ENCODE results near the gene PDE4D.

Gene PDE4D

GRCh38 chr5:59873113-59873512 is 20.4 kb downstream of the PDE4D start:
- H3K27ac ChIP-seq (replicated peaks; ENCODE audit: low read length): no peak overlapping the region

DNA sequence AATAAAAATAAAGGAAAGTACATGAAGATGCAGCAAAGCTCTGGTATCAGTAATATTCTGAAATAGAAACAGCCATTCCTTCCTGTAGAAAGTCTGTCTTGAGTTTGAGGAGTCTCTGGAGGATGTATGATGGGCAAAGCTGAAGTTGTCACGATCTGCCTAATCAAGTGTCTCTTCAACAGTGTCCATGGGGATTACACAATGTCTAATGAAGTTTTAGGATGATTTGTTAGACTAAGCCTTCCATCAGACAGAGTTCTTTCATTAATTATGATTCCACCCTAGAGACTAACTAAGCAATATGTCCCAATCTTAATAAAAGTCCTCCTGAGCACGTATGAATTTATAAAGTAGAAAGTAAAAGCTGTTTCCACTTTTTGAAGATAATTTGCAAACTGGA is 26.9 kb downstream of the PDE4D start:
- Histone ChIP-seq H2BK5ac (ENCODE audit: low read length) (no peak overlapping the region), H3K4me2 (ENCODE audit: insufficient read depth, low read length, poor library complexity, severe bottlenecking) (no peak overlapping the region), H3K27ac (replicated peaks; ENCODE audit: low read length) (no peak overlapping the region), H2BK120ac (ENCODE audit: low read depth, low read length) (no peak overlapping the region), H2BK12ac (ENCODE audit: low read length) (no peak overlapping the region), H3K9ac (ENCODE audit: low read depth, low read length, poor library complexity) (no peak overlapping the region), H4K8ac (ENCODE audit: low read depth, low read length) (no peak overlapping the region), H3K18ac (ENCODE audit: low read length) (no peak overlapping the region), H2AK5ac (ENCODE audit: low read depth, low read length) (no peak overlapping the region), H4K91ac (ENCODE audit: low read depth, low read length, poor library complexity) (no peak overlapping the region), H2AFZ (ENCODE audit: low read length) (no peak overlapping the region), H3K14ac (ENCODE audit: low read length) (no peak overlapping the region), H3K27me3 (ENCODE audit: control insufficient read depth in 3 of 3, insufficient read depth in 3 of 3, low read depth in 1 of 3, low read length in 3 of 3) (no peaks in the 10 kb centered on the region), H3K4me1 (ENCODE audit: control insufficient read depth in 2 of 2, insufficient read depth in 1 of 2, low read depth in 1 of 2, low read length in 2 of 2) (no peaks in the 10 kb centered on the region), H3K36me3 (replicated peaks in 1 of 2; ENCODE audit: control insufficient read depth in 2 of 2, insufficient read depth in 2 of 2, low read length in 2 of 2) (no peaks in the 10 kb centered on the region), H3K4ac (ENCODE audit: low read length) (no peak overlapping the region), H3K9me3 (replicated peaks in 1 of 2; ENCODE audit: control insufficient read depth in 2 of 2, insufficient read depth in 1 of 2, low read depth in 1 of 2, low read length in 2 of 2) (no peaks in the 10 kb centered on the region), H3K79me1 (ENCODE audit: low read depth, low read length) (no peaks in the 10 kb centered on the region), H3K23ac (ENCODE audit: low read depth, low read length, poor library complexity) (no peak overlapping the region), H3K4me3 (ENCODE audit: low read length in 2 of 2) (no peak overlapping the region), H2BK15ac (ENCODE audit: low read length) (no peak overlapping the region)
- DNase-seq (ENCODE audit: low spot score): no peak
- no CpG with 5 or more reads among the region's 2 CpGs for WGBS, 2 donors (ENCODE audit: extremely low coverage in 2 of 2, insufficient read length in 2 of 2, insufficient replicate concordance in 1 of 2)

More at GRCh38 chr5:59873113-59873512, 20.4 kb downstream of the PDE4D start:
- Histone ChIP-seq H2AFZ (ENCODE audit: low read length) (no peak overlapping the region), H3K9ac (ENCODE audit: low read depth, low read length, poor library complexity) (no peak overlapping the region), H3K23ac (ENCODE audit: low read depth, low read length, poor library complexity) (no peak overlapping the region), H2AK5ac (ENCODE audit: low read depth, low read length) (no peak overlapping the region), H4K8ac (ENCODE audit: low read depth, low read length) (no peak overlapping the region), H3K4me1 (ENCODE audit: control insufficient read depth in 2 of 2, insufficient read depth in 1 of 2, low read depth in 1 of 2, low read length in 2 of 2) (no peaks in the 10 kb centered on the region), H2BK15ac (ENCODE audit: low read length) (no peak overlapping the region), H3K9me3 (replicated peaks in 1 of 2; ENCODE audit: control insufficient read depth in 2 of 2, insufficient read depth in 1 of 2, low read depth in 1 of 2, low read length in 2 of 2) (no peaks in the 10 kb centered on the region), H2BK5ac (ENCODE audit: low read length) (no peak overlapping the region), H3K4me2 (ENCODE audit: insufficient read depth, low read length, poor library complexity, severe bottlenecking) (no peak overlapping the region), H3K4me3 (ENCODE audit: low read length in 2 of 2) (no peak overlapping the region), H3K4ac (ENCODE audit: low read length) (no peak overlapping the region), H3K14ac (ENCODE audit: low read length) (no peak overlapping the region), H3K27me3 (ENCODE audit: control insufficient read depth in 3 of 3, insufficient read depth in 3 of 3, low read depth in 1 of 3, low read length in 3 of 3) (no peaks in the 10 kb centered on the region), H2BK120ac (ENCODE audit: low read depth, low read length) (no peak overlapping the region), H2BK12ac (ENCODE audit: low read length) (no peak overlapping the region), H4K91ac (ENCODE audit: low read depth, low read length, poor library complexity) (no peak overlapping the region), H3K18ac (ENCODE audit: low read length) (no peak overlapping the region), H3K36me3 (replicated peaks in 1 of 2; ENCODE audit: control insufficient read depth in 2 of 2, insufficient read depth in 2 of 2, low read length in 2 of 2) (no peaks in the 10 kb centered on the region), H3K79me1 (ENCODE audit: low read depth, low read length) (no peaks in the 10 kb centered on the region)
- DNase-seq (ENCODE audit: low spot score): no peak
- WGBS, 2 donors (ENCODE audit: extremely low coverage in 2 of 2, insufficient read length in 2 of 2, insufficient replicate concordance in 1 of 2): no CpG with 5 or more reads among the region's 2 CpGs

DNA sequence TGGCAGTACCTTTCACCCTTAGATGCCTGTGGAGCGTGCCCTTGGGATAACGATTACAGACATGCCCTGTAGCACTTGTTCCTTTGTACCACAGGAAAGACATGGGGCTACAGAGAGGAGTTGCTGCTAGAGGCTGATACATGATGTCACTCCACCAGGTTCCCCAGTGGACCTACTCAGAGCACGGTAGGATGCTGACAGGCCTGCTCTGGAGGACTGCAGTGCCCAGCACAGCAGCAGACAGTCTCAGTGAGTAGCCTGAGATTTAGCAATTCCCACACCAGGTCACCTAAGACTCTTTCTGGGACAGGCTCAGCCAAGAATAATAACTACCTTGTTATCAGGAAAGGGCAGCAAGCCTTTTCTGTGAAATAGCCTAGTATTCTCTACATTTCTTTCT is 28.8 kb downstream of the PDE4D start:
- no peak overlapping the region for H2BK5ac ChIP-seq (ENCODE audit: low read length)
- H3K79me1 ChIP-seq (ENCODE audit: low read depth, low read length): no peaks in the 10 kb centered on the region
- no peaks in the 10 kb centered on the region for H3K9me3 ChIP-seq (replicated peaks in 1 of 2; ENCODE audit: control insufficient read depth in 2 of 2, insufficient read depth in 1 of 2, low read depth in 1 of 2, low read length in 2 of 2)
- no peaks in the 10 kb centered on the region for H3K27me3 ChIP-seq (ENCODE audit: control insufficient read depth in 3 of 3, insufficient read depth in 3 of 3, low read depth in 1 of 3, low read length in 3 of 3)
- H3K27ac ChIP-seq (replicated peaks; ENCODE audit: low read length): no peak overlapping the region
- no peaks in the 10 kb centered on the region for H3K36me3 ChIP-seq (replicated peaks in 1 of 2; ENCODE audit: control insufficient read depth in 2 of 2, insufficient read depth in 2 of 2, low read length in 2 of 2)
- no peak overlapping the region for H3K18ac ChIP-seq (ENCODE audit: low read length)
- H2BK15ac ChIP-seq (ENCODE audit: low read length): no peak overlapping the region
- DNase-seq (ENCODE audit: low spot score): no peak
- no peak overlapping the region for H4K91ac ChIP-seq (ENCODE audit: low read depth, low read length, poor library complexity)
- H3K4me3 ChIP-seq (ENCODE audit: low read length in 2 of 2): no peak overlapping the region
- H2BK12ac ChIP-seq (ENCODE audit: low read length): no peak overlapping the region
- no peak overlapping the region for H3K4me2 ChIP-seq (ENCODE audit: insufficient read depth, low read length, poor library complexity, severe bottlenecking)
- no peak overlapping the region for H2AK5ac ChIP-seq (ENCODE audit: low read depth, low read length)
- no peak overlapping the region for H3K4ac ChIP-seq (ENCODE audit: low read length)
- WGBS, 2 donors (ENCODE audit: extremely low coverage in 2 of 2, insufficient read length in 2 of 2, insufficient replicate concordance in 1 of 2): no CpG with 5 or more reads among the region's 3 CpGs
- H3K23ac ChIP-seq (ENCODE audit: low read depth, low read length, poor library complexity): no peak overlapping the region
- no peak overlapping the region for H2AFZ ChIP-seq (ENCODE audit: low read length)
- no peak overlapping the region for H3K14ac ChIP-seq (ENCODE audit: low read length)
- H3K9ac ChIP-seq (ENCODE audit: low read depth, low read length, poor library complexity): no peak overlapping the region
- no peak overlapping the region for H4K8ac ChIP-seq (ENCODE audit: low read depth, low read length)
- no peaks in the 10 kb centered on the region for H3K4me1 ChIP-seq (ENCODE audit: control insufficient read depth in 2 of 2, insufficient read depth in 1 of 2, low read depth in 1 of 2, low read length in 2 of 2)
- no peak overlapping the region for H2BK120ac ChIP-seq (ENCODE audit: low read depth, low read length)

DNA sequence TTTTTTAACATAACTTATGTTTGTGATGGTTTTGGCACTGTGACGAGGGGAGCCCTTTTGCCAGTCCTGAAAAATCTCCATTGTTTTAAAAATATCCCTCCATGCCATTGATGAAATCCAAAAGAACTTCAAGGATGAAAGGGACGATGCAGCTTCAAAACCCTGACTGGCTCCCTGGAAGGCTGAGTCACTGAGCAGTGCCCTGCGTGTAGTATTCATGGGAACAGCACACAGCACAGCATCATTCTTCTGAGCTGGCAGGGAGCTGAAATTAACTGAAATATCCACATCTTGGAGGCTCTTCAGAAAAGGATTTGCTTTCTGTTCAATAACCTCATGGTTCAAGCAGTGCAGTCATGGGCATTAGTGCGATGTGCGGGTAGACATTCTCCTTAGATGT is 29.7 kb downstream of the PDE4D start:
- H2AK5ac ChIP-seq (ENCODE audit: low read depth, low read length): no peak overlapping the region
- H3K79me1 ChIP-seq (ENCODE audit: low read depth, low read length): no peaks in the 10 kb centered on the region
- no peak overlapping the region for H4K8ac ChIP-seq (ENCODE audit: low read depth, low read length)
- no peak overlapping the region for H3K4me2 ChIP-seq (ENCODE audit: insufficient read depth, low read length, poor library complexity, severe bottlenecking)
- no peak overlapping the region for H3K23ac ChIP-seq (ENCODE audit: low read depth, low read length, poor library complexity)
- no peak for DNase-seq (ENCODE audit: low spot score)
- no peak overlapping the region for H3K4me3 ChIP-seq (ENCODE audit: low read length in 2 of 2)
- H3K18ac ChIP-seq (ENCODE audit: low read length): no peak overlapping the region
- WGBS, 2 donors (ENCODE audit: extremely low coverage in 2 of 2, insufficient read length in 2 of 2, insufficient replicate concordance in 1 of 2): no CpG with 5 or more reads among the region's 5 CpGs
- H3K36me3 ChIP-seq (replicated peaks in 1 of 2; ENCODE audit: control insufficient read depth in 2 of 2, insufficient read depth in 2 of 2, low read length in 2 of 2): no peaks in the 10 kb centered on the region
- no peak overlapping the region for H4K91ac ChIP-seq (ENCODE audit: low read depth, low read length, poor library complexity)
- no peak overlapping the region for H3K9ac ChIP-seq (ENCODE audit: low read depth, low read length, poor library complexity)
- H2BK12ac ChIP-seq (ENCODE audit: low read length): no peak overlapping the region
- H2AFZ ChIP-seq (ENCODE audit: low read length): no peak overlapping the region
- no peak overlapping the region for H2BK120ac ChIP-seq (ENCODE audit: low read depth, low read length)
- H3K27ac ChIP-seq (replicated peaks; ENCODE audit: low read length): no peak overlapping the region
- no peak overlapping the region for H3K4ac ChIP-seq (ENCODE audit: low read length)
- H3K27me3 ChIP-seq (ENCODE audit: control insufficient read depth in 3 of 3, insufficient read depth in 3 of 3, low read depth in 1 of 3, low read length in 3 of 3): no peaks in the 10 kb centered on the region
- no peaks in the 10 kb centered on the region for H3K9me3 ChIP-seq (replicated peaks in 1 of 2; ENCODE audit: control insufficient read depth in 2 of 2, insufficient read depth in 1 of 2, low read depth in 1 of 2, low read length in 2 of 2)
- no peak overlapping the region for H3K14ac ChIP-seq (ENCODE audit: low read length)
- H3K4me1 ChIP-seq (ENCODE audit: control insufficient read depth in 2 of 2, insufficient read depth in 1 of 2, low read depth in 1 of 2, low read length in 2 of 2): no peaks in the 10 kb centered on the region
- no peak overlapping the region for H2BK15ac ChIP-seq (ENCODE audit: low read length)
- no peak overlapping the region for H2BK5ac ChIP-seq (ENCODE audit: low read length)
